Peyer's patch (tissue), 4 donors: ENCODE data around the gene BMS1.

ENCODE experiments used
- POLR2A ChIP-seq, 2 donors: fragments of 450-650 bp; IDR thresholded peaks; one replicate each; pipeline ENCODE4 v1.5.1; 2017; ENCODE audit warnings: antibody characterized with exemption in 2 of 2, mild to moderate bottlenecking in 2 of 2, moderate library complexity in 2 of 2
- TF ChIP-seq, protein P1 (sequence below), 6 experiments: fragments of 450-650 bp in 4 of 6; fragments of 200-600 bp in 2 of 6; sonication (generic) in 1 of 6; IDR thresholded peaks; one replicate each; pipeline ENCODE4 v1.5.1; 2017 to 2019; ENCODE audit warnings: antibody characterized with exemption in 6 of 6, mild to moderate bottlenecking in 3 of 6, moderate library complexity in 1 of 6

DNA sequence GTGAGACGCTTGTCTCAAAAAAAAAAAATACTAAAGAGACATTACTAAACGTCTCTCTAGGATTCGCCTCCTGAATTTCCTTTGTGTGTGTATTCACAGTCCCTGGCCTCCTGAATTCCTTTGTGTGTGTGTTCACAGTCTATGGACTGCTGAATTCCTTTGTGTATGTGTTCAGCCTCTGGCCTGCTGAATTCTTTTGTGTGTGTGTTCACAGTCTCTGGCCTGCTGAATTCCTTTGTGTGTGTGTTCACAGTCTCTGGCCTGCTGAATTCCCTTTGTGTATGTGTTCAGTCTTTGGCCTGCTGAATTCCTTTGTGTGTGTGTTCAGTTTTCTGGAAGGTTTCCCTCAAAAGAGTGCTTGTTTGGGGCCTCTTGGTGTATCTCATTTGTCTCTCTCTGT, 8.2 kb downstream of the BMS1 start:
- TF ChIP-seq, protein P1, sequence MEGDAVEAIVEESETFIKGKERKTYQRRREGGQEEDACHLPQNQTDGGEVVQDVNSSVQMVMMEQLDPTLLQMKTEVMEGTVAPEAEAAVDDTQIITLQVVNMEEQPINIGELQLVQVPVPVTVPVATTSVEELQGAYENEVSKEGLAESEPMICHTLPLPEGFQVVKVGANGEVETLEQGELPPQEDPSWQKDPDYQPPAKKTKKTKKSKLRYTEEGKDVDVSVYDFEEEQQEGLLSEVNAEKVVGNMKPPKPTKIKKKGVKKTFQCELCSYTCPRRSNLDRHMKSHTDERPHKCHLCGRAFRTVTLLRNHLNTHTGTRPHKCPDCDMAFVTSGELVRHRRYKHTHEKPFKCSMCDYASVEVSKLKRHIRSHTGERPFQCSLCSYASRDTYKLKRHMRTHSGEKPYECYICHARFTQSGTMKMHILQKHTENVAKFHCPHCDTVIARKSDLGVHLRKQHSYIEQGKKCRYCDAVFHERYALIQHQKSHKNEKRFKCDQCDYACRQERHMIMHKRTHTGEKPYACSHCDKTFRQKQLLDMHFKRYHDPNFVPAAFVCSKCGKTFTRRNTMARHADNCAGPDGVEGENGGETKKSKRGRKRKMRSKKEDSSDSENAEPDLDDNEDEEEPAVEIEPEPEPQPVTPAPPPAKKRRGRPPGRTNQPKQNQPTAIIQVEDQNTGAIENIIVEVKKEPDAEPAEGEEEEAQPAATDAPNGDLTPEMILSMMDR (IDR thresholded peaks at IDR 0.05): no peak
- no peak for TF ChIP-seq POLR2A (IDR thresholded peaks at IDR 0.05)
